SK-N-SH (cell line): ENCODE results near the gene PARD3. TPM values are rescaled to one million over a fixed set of nuclear protein-coding genes. Genes with fewer than 3 reads are reported as not detected.

Experiments used
- CTCF ChIA-PET: fragments of 300-600, 350-600 bp; formaldehyde crosslinking; extraction: SDS; loops from one replicate; lab custom pipeline; 2021; lab: Yijun Ruan, JAX
- POLR2A ChIA-PET: fragments of 350-600 bp; sonication (Branson Sonifier 250); formaldehyde crosslinking; extraction: SDS; loops from one replicate; lab custom pipeline; 2020; ENCODE audit warnings: antibody characterized with exemption, inconsistent platforms; lab: Yijun Ruan, JAX
- DNase-seq: peaks from one replicate; pipeline ENCODE4 v3.0.0; 2012
- H2AFZ ChIP-seq: fragments of 200-600 bp; sonication (generic); 2 replicates; pipeline ENCODE4 v1.8.1; 2016; ENCODE audit warnings: antibody characterized with exemption, mild to moderate bottlenecking, low read depth
- H3F3A ChIP-seq: fragments of 200-600 bp; sonication (generic); replicated peaks from 2 replicates; pipeline ENCODE3; 2016; ENCODE audit warnings: antibody characterized with exemption, mild to moderate bottlenecking; ENCODE audit not compliant: insufficient read depth
- H3K27ac ChIP-seq, 2 experiments: fragments of 200-500 bp in 1 of 2; fragments of 200-600 bp in 1 of 2; sonication (Bioruptor generic) in 1 of 2; sonication (generic), shearing (Covaris generic) in 1 of 2; 2 replicates each; pipeline versions ENCODE4 v1.5.1 to v1.6.1; 2014 to 2016; ENCODE audit warnings: low read depth in 2 of 2, inconsistent platforms in 1 of 2, low read length in 1 of 2, mild to moderate bottlenecking in 1 of 2, mixed read lengths in 1 of 2
- H3K27me3 ChIP-seq: fragments of 200-600 bp; sonication (generic), shearing (Covaris generic); 2 replicates; pipeline ENCODE4 v1.6.1; 2016; ENCODE audit warnings: mixed run types; ENCODE audit not compliant: insufficient read depth
- H3K36me3 ChIP-seq, 2 experiments: fragments of 200-500 bp in 1 of 2; fragments of 200-600 bp in 1 of 2; sonication (Bioruptor generic) in 1 of 2; sonication (generic) in 1 of 2; replicated peaks in 1 of 2; 2 replicates each; pipeline versions ENCODE3 to v1.5.1; 2014 to 2016; ENCODE audit warnings: low read length in 1 of 2, mild to moderate bottlenecking in 1 of 2; ENCODE audit not compliant: insufficient read depth in 2 of 2, control insufficient read depth in 1 of 2
- H3K4me1 ChIP-seq, 2 experiments: fragments of 200-500 bp in 1 of 2; fragments of 200-600 bp in 1 of 2; sonication (Bioruptor generic) in 1 of 2; sonication (generic), shearing (Covaris generic) in 1 of 2; 2 replicates each; pipeline versions ENCODE4 v1.5.1 to v1.6.1; 2014 to 2016; ENCODE audit warnings: low read depth in 1 of 2, low read length in 1 of 2, mixed run types in 1 of 2; ENCODE audit not compliant: insufficient read depth in 2 of 2, control insufficient read depth in 1 of 2
- H3K4me2 ChIP-seq: fragments of 200-600 bp; sonication (generic), shearing (Covaris generic); 2 replicates; pipeline ENCODE4 v1.6.1; 2017; ENCODE audit warnings: mixed run types
- H3K4me3 ChIP-seq, 2 experiments: fragments of 200-500 bp in 1 of 2; fragments of 200-600 bp in 1 of 2; sonication (Bioruptor generic) in 1 of 2; sonication (generic), shearing (Covaris generic) in 1 of 2; 2 replicates each; pipeline versions ENCODE4 v1.5.1 to v1.8.1; 2014 to 2016; ENCODE audit warnings: low read depth in 2 of 2, inconsistent platforms in 1 of 2, low read length in 1 of 2, mild to moderate bottlenecking in 1 of 2, mixed read lengths in 1 of 2, moderate library complexity in 1 of 2
- H3K79me2 ChIP-seq: fragments of 200-600 bp; sonication (generic); 2 replicates; pipeline ENCODE4 v1.8.1; 2017; ENCODE audit warnings: mild to moderate bottlenecking; ENCODE audit not compliant: insufficient read depth
- H3K9ac ChIP-seq: fragments of 200-600 bp; sonication (generic); 2 replicates; pipeline ENCODE4 v1.6.1; 2017; ENCODE audit warnings: mixed run types
- H3K9me2 ChIP-seq: fragments of 200-600 bp; sonication (generic); 2 replicates; pipeline ENCODE4 v1.6.1; 2017; ENCODE audit warnings: mixed run types
- H3K9me3 ChIP-seq: fragments of 200-600 bp; sonication (generic); 2 replicates; pipeline ENCODE4 v1.6.1; 2017; ENCODE audit warnings: mixed run types, mild to moderate bottlenecking, moderate library complexity
- H4K20me1 ChIP-seq: fragments of 200-600 bp; sonication (generic); 2 replicates; pipeline ENCODE4 v1.6.1; 2017; ENCODE audit warnings: mild to moderate bottlenecking, mixed run types; ENCODE audit not compliant: insufficient read depth
- CHD2 ChIP-seq: fragments of 150-350 bp; IDR thresholded peaks from 2 replicates; pipeline ENCODE4 v1.6.1; 2018; ENCODE audit warnings: low read length; ENCODE audit not compliant: partially characterized antibody
- ELF1 ChIP-seq: IDR thresholded peaks from 2 replicates; pipeline ENCODE4 v1.4.0; 2012
- EP300 ChIP-seq, 2 experiments: IDR thresholded peaks; 2 replicates each; pipeline versions ENCODE4 v1.4.0 to v1.6.1; 2012; ENCODE audit warnings: borderline replicate concordance in 1 of 2, low read depth in 1 of 2, low read length in 1 of 2
- FOXM1 ChIP-seq: IDR thresholded peaks from 2 replicates; pipeline ENCODE4 v1.4.0; 2012; ENCODE audit warnings: low read depth, mild to moderate bottlenecking
- GATA2 ChIP-seq: sonication (generic); formaldehyde crosslinking; IDR thresholded peaks from 2 replicates; pipeline ENCODE4 v1.5.0; 2020; ENCODE audit warnings: mild to moderate bottlenecking, missing genetic modification reagents
- MXI1 ChIP-seq: IDR thresholded peaks from 2 replicates; pipeline ENCODE4 v1.6.1; 2012; ENCODE audit warnings: mild to moderate bottlenecking, low read depth, low read length, improper control_type of control experiment
- POLR2AphosphoS5 ChIP-seq: IDR thresholded peaks from 2 replicates; pipeline ENCODE4 v1.6.1; 2012; ENCODE audit warnings: low read depth, low read length
- TEAD4 ChIP-seq: IDR thresholded peaks from 2 replicates; pipeline ENCODE4 v1.4.0; 2012; ENCODE audit warnings: mild to moderate bottlenecking, borderline replicate concordance; ENCODE audit not compliant: insufficient read depth
- WGBS: methylation state at CpG from one replicate; pipeline ENCODE4 v1.1.6; 2017; ENCODE audit warnings: low lambda C conversion rate; 5-methylcytosine and 5-hydroxymethylcytosine counted together
- polyA plus RNA-seq, 3 experiments: library from polyadenylated mRNA; depleted of rRNA; stranded (reverse); fragments of >200 nt; gene quantifications; 2 replicates each; pipeline ENCODE4 v1.2.3, GENCODE V29; 2012
- TF ChIP-seq, protein P1 (sequence below): fragments of 150-350 bp; IDR thresholded peaks from 2 replicates; pipeline ENCODE4 v1.6.1; 2016; ENCODE audit warnings: mild to moderate bottlenecking, low read depth, low read length
- TF ChIP-seq, protein P2 (sequence below): fragments of 200-600 bp; sonication (generic); IDR thresholded peaks from 2 replicates; pipeline ENCODE4 v1.6.1; 2017; ENCODE audit warnings: antibody characterized with exemption, mild to moderate bottlenecking, moderate library complexity
- TF ChIP-seq, protein P3 (sequence below): IDR thresholded peaks from 2 replicates; pipeline ENCODE4 v1.6.1; 2012; ENCODE audit warnings: mild to moderate bottlenecking, low read depth, low read length, moderate library complexity
- TF ChIP-seq, protein P4 (sequence below): IDR thresholded peaks from 2 replicates; pipeline ENCODE4 v1.4.0; 2012; ENCODE audit warnings: low read depth

PARD3 gene
- polyA plus RNA-seq, 1 of the 3 experiments (the other 2 are of a cell fraction) = 29.4 TPM

DNA sequence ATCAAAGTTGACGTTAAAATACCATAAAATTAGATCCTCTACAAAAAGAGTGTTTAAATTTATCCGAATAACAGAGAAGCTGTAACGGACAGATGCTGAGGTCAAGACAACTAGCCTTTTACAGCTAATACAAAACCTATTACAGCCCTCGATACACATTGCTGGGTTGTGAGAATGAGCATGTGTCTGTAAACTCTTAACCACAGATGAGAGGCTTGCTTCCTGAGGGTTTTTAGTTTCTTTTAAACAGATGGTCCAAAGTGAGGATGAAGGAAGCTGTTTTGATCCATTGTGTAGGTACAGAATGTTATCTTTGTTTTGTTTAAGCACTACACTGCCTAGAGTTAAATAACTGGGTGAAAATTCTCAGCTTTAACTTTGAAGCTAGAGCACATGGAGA lies 578.2 kb downstream of the PARD3 start (continued):
- no peak for TF ChIP-seq GATA2 (CRISPR knock-in tag)
- TF ChIP-seq, all 33 proteins: peak for 0

DNA sequence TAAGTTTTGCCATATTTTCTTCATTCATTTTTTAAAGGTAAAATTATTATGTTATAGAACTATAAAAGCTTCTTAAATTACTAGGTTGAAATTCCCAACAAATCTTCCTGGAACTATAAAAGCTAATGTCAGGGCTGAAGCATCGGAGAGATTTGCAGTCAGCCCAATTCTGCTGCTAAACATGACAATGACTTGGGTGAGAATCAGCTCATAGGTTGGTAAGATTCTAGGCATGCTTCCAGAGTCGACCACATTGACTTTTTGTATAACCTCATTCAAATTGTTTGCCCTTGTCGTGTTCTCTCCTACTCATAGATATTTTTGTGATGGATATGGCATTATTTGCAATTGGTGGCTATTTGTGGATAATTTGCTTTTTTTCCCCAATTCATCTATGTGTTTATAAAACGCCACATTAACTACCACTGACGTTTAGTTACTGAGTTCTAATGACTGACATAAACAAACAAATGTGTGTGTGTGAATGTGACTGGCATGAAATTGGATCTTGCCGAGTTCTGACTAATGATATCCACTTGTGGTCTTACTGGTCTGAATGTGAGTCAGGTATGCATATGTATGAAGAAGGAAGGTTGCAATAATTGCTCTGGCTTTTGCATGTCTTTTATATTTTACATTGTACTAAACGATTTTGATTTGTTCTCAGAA lies 579.8 kb downstream of the PARD3 start:
- no peaks in the 10 kb centered on the region for H3K36me3 ChIP-seq
- H3K4me3 ChIP-seq = no peak overlapping the region
- H3K4me1 ChIP-seq = no peaks in the 10 kb centered on the region; a peak in 1 of 4 replicates
- ChIA-PET CTCF (interaction anchor here (1.0 to 1.2 kb wide), 2 partner anchors 19 to 900 kb away, joined by 3 to 4 read pairs; no protein-coding TSS in a partner anchor), POLR2A (no interaction called here)
- no peak for DNase-seq
- H3K9ac ChIP-seq = no peak overlapping the region
- TF ChIP-seq MXI1 (no peak), CHD2 (no peak), TEAD4 (no peak), FOXM1 (no peak), EP300 (IDR thresholded peaks at IDR 0.05; ENCODE audit: borderline replicate concordance in 1 of 2, low read depth in 1 of 2, low read length in 1 of 2) (no peak), ELF1 (no peak), POLR2AphosphoS5 (no peak)
- TF ChIP-seq, protein P1, sequence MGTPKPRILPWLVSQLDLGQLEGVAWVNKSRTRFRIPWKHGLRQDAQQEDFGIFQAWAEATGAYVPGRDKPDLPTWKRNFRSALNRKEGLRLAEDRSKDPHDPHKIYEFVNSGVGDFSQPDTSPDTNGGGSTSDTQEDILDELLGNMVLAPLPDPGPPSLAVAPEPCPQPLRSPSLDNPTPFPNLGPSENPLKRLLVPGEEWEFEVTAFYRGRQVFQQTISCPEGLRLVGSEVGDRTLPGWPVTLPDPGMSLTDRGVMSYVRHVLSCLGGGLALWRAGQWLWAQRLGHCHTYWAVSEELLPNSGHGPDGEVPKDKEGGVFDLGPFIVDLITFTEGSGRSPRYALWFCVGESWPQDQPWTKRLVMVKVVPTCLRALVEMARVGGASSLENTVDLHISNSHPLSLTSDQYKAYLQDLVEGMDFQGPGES = no peak
- TF ChIP-seq, protein P2, sequence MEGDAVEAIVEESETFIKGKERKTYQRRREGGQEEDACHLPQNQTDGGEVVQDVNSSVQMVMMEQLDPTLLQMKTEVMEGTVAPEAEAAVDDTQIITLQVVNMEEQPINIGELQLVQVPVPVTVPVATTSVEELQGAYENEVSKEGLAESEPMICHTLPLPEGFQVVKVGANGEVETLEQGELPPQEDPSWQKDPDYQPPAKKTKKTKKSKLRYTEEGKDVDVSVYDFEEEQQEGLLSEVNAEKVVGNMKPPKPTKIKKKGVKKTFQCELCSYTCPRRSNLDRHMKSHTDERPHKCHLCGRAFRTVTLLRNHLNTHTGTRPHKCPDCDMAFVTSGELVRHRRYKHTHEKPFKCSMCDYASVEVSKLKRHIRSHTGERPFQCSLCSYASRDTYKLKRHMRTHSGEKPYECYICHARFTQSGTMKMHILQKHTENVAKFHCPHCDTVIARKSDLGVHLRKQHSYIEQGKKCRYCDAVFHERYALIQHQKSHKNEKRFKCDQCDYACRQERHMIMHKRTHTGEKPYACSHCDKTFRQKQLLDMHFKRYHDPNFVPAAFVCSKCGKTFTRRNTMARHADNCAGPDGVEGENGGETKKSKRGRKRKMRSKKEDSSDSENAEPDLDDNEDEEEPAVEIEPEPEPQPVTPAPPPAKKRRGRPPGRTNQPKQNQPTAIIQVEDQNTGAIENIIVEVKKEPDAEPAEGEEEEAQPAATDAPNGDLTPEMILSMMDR = no peak
- TF ChIP-seq, protein P3, sequence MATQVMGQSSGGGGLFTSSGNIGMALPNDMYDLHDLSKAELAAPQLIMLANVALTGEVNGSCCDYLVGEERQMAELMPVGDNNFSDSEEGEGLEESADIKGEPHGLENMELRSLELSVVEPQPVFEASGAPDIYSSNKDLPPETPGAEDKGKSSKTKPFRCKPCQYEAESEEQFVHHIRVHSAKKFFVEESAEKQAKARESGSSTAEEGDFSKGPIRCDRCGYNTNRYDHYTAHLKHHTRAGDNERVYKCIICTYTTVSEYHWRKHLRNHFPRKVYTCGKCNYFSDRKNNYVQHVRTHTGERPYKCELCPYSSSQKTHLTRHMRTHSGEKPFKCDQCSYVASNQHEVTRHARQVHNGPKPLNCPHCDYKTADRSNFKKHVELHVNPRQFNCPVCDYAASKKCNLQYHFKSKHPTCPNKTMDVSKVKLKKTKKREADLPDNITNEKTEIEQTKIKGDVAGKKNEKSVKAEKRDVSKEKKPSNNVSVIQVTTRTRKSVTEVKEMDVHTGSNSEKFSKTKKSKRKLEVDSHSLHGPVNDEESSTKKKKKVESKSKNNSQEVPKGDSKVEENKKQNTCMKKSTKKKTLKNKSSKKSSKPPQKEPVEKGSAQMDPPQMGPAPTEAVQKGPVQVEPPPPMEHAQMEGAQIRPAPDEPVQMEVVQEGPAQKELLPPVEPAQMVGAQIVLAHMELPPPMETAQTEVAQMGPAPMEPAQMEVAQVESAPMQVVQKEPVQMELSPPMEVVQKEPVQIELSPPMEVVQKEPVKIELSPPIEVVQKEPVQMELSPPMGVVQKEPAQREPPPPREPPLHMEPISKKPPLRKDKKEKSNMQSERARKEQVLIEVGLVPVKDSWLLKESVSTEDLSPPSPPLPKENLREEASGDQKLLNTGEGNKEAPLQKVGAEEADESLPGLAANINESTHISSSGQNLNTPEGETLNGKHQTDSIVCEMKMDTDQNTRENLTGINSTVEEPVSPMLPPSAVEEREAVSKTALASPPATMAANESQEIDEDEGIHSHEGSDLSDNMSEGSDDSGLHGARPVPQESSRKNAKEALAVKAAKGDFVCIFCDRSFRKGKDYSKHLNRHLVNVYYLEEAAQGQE = no peak
- TF ChIP-seq, protein P4, sequence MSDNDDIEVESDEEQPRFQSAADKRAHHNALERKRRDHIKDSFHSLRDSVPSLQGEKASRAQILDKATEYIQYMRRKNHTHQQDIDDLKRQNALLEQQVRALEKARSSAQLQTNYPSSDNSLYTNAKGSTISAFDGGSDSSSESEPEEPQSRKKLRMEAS = no peak
- no peak overlapping the region for H3K27ac ChIP-seq
- H3K27me3 ChIP-seq = no peaks in the 10 kb centered on the region
- H3F3A ChIP-seq = no peaks in the 10 kb centered on the region
- no peaks in the 10 kb centered on the region for H4K20me1 ChIP-seq
- no peaks in the 10 kb centered on the region for H3K9me3 ChIP-seq
- H2AFZ ChIP-seq = no peak overlapping the region
- 87% methylated on average over 7 of the region's 7 CpGs for WGBS
- no peak overlapping the region for H3K4me2 ChIP-seq
- no peaks in the 10 kb centered on the region for H3K9me2 ChIP-seq
- H3K79me2 ChIP-seq = no peaks in the 10 kb centered on the region
